GM18526 (cell line): ENCODE data around the gene PCSK1.

Experiments used
- POLR2A ChIP-seq: IDR thresholded peaks from 3 replicates; pipeline ENCODE4 v1.6.1; 2011; ENCODE audit not compliant: insufficient read length; ENCODE audit errors: extremely low read depth

PCSK1 gene

DNA sequence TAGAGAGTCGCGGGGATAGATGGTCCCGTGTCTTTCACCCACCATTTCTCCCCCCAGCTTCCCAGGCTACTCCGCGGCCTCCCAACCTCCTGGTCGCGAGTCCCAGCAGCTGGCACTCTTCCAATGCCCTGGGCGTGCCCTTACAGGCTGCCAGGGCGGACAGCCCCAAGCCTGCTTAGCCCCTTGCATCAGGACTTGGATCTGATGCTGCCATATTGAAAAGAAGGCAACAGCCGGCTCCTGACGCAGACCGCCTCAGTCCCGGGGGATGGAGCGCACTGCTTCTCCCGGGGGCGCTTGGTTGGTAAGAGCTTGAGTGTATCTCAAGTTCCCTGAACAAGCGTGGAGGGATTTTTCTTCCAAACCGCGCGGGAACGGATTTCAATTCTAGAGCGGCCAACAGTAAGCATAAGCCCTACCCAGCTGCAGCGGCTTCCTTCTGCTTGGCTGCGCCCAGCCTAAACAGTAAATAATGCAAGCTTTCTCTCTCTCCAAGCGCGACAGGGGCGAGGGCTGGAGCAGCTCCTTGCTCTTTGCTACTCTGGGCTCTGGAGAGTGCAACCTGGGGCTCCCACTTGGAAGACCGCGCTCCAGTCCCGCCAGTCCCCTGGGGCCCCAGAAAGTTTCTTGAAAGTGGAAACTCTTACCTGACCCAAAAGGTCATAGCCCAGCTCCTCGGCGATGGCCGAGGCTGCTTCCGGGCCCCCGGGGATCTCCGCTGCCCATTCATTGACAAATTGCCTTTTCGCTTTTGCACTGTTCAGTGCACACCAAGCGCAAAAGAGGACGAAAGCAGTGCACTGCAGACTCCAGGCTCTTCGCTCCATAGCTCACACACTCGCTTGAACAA, 607 bp downstream of the PCSK1 start:
- no peak for TF ChIP-seq POLR2A

DNA sequence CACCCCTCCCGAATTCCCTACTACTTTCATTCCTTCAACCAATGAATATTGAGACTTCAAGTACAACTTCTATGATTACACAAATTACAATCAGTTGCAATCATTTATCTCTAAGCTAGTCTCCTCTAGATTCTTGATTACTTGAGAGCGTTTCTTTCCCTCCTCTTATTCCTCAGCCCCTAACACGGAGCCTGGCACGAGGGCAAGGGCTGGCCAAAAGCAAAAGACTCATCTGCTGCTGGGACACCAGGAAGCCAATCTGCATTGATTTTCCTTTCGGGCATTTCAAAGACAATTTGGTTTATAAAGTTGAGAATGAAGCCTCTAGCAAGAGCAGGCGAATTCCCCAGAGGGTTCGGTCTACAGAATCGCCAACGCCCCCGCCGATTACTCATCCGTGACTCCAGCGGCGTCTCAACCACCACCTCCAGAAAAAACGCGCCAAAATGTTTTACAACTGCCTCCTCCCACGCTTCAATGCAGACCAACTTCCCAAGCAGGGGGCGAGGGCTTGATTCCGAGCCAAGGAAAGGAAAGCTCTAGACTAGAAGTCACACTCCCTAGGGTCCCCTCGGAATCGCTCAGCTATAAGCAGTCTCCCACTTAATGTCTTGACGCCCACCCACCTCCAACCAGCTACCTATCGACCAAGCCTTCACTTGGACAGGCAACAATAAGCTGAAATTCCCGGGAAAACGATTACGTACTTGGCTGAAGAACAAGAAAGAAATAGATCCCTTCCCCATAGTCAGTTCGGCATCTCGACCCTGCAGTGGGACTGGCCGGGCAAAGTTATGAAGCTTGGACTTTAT, 1.5 kb downstream of the PCSK1 start:
- no peak for TF ChIP-seq POLR2A

GRCh38 chr5:96427824-96428223, 5.2 kb downstream of the PCSK1 start:
- TF ChIP-seq POLR2A, result no peak

DNA sequence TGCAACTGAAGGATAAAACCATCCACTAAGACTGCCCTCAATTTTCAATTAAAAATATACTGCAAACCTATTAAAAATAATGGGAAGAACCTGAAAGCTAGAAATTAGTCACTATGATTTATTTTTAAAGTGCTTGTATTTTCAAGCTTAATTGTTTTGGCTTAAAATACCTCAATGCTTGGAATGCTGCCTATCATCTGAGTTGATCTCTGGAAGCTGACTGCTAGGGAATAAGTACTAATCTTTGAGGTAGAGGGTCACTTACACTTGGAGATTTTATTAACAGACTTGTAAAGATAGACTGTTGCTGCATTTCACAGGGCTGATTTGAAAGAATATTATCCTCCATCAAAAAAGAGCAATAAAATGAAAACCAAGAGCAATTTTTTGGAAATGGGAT, 6.2 kb downstream of the PCSK1 start:
- no peak for TF ChIP-seq POLR2A

DNA sequence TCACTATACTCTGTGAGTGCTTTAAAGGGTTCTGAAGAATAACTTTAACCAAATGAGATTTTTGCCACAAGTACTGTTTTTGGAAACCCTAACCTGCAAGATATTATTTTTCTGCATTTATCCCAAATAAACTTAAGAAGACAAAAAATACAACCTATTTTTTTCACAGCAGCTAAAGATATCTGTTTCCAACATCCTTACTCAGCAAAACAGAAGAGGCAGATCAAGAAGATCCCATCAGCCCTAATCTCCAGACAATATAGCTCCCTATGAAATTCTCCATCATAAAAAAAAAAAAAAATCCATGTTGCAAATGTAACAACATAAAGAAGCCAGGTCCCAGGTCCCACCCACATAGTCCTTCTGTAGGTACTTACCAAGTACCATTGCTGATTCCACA, 7.6 kb downstream of the PCSK1 start:
- no peak for TF ChIP-seq POLR2A

- no peak for TF ChIP-seq POLR2A
Observed at GRCh38 chr5:96415897-96416296, 17.2 kb downstream of the PCSK1 start.

- no peak for TF ChIP-seq POLR2A
Observed at GRCh38 chr5:96412868-96413449, 20.1 kb downstream of the PCSK1 start.

- TF ChIP-seq POLR2A, result no peak
Observed at GRCh38 chr5:96410013-96410412, 23.0 kb downstream of the PCSK1 start.

GRCh38 chr5:96408841-96409538, 24.1 kb downstream of the PCSK1 start:
- no peak for TF ChIP-seq POLR2A

GRCh38 chr5:96408210-96408777, 24.8 kb downstream of the PCSK1 start:
- no peak for TF ChIP-seq POLR2A

- no peak for TF ChIP-seq POLR2A
Observed at GRCh38 chr5:96407436-96407835, 25.6 kb downstream of the PCSK1 start.

- no peak for TF ChIP-seq POLR2A
Observed at GRCh38 chr5:96404191-96404867, 28.7 kb downstream of the PCSK1 start.

DNA sequence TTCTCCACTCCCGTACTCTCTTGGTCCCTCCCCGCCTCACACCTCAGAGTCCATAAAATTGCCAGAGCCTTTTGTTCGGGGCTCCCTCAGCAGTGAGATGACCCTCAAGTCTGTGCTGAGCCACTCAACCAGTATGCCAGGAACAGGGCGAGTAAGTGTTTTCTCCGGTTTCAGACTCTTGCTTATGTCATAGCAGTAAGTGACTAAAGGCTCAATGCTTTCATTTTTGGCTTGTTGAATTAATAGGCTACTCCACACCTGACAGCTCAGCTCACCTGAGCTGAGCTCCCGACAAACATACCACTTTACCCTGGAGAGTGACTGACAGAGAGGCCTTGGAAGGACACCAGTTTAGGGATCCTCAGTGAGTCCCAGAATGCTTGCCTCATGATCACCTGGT, 30.5 kb downstream of the PCSK1 start:
- no peak for TF ChIP-seq POLR2A

GRCh38 chr5:96396878-96397277, 36.2 kb downstream of the PCSK1 start:
- no peak for TF ChIP-seq POLR2A
